ENCODE data around the gene EMC8.
"Not testable (repeated sequence)": the region's sequence is repeated elsewhere in the genome, so short reads cannot be mapped to it uniquely, and the experiment has no call there.

Gene EMC8

DNA sequence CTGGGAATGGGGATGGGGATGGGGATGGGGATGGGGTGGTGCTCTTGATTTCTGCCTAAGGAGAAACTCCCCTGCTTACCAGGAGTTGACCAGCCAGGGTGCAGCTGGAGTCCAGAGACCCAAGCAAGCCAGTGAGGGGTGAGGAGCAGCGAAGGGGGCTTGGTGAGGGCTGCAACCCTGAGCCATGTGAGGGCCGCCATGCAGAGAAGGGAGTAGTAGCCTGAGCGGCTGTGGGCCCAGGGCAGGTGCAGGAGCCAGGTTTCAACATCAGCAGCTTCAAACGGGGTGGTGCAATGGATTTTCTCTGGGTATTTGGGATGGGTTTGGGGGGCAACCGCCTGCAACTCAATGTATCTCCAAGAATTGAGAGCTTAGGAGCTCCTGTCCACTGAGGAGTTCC, 35.4 kb upstream of the EMC8 start:
- DNase-seq: no peak

- no peak for DNase-seq
These were observed 34.0 kb upstream of the EMC8 start for GRCh38 chr16:85833219-85833920.

GRCh38 chr16:85832570-85833218, 33.4 kb upstream of the EMC8 start:
- no peak for DNase-seq

DNA sequence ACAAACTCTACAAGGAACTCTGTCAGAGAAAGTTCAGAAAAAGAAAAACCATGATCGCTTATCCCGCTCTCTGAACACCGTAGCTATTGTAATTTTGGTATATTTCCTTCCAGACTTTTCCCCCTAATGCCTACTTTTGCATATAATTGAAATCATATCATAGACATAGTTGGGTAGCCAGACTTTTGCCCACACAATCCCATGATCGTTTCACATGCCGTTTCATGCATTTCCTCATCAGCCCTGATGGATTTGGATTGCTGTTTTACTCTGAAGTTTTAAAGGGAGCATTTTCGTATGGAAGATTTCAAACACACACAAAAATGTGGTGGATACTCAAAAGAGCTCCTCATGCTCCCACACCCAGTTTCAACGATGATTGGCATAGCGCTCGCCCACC, 31.5 kb upstream of the EMC8 start:
- no peak for DNase-seq

- no peak for DNase-seq
These were observed 30.6 kb upstream of the EMC8 start for GRCh38 chr16:85829751-85830445.

- no peak for DNase-seq
These were observed 29.9 kb upstream of the EMC8 start for GRCh38 chr16:85829171-85829719.

- no peak for DNase-seq
These were observed 28.8 kb upstream of the EMC8 start for GRCh38 chr16:85828166-85828565.

DNA sequence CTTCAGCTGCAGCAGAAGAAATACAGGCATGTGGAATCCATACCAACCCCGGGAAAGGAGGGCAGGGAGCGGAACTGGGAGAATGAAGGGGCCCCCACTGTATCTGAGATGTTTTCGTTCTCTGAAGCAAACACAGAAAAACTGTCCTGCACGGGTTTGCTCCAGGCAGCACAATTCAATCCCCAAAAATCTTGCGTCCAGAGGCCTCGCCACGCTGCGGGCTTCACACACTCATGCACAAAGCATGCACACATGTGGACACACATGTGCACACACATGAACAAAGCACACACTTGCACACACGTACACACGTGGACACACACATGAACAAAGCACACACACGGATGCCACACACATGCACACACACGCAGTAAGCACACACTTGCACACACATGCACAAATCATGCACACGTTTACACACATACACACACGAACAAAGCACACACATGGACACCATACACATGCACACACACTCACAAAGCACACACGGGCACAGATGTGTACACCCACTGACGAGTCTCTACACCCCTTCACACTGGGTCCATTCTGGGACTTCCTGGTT, 27.4 kb upstream of the EMC8 start:
- no peak for DNase-seq

- no peak for DNase-seq
These were observed 26.0 kb upstream of the EMC8 start for GRCh38 chr16:85825326-85825725.

DNA sequence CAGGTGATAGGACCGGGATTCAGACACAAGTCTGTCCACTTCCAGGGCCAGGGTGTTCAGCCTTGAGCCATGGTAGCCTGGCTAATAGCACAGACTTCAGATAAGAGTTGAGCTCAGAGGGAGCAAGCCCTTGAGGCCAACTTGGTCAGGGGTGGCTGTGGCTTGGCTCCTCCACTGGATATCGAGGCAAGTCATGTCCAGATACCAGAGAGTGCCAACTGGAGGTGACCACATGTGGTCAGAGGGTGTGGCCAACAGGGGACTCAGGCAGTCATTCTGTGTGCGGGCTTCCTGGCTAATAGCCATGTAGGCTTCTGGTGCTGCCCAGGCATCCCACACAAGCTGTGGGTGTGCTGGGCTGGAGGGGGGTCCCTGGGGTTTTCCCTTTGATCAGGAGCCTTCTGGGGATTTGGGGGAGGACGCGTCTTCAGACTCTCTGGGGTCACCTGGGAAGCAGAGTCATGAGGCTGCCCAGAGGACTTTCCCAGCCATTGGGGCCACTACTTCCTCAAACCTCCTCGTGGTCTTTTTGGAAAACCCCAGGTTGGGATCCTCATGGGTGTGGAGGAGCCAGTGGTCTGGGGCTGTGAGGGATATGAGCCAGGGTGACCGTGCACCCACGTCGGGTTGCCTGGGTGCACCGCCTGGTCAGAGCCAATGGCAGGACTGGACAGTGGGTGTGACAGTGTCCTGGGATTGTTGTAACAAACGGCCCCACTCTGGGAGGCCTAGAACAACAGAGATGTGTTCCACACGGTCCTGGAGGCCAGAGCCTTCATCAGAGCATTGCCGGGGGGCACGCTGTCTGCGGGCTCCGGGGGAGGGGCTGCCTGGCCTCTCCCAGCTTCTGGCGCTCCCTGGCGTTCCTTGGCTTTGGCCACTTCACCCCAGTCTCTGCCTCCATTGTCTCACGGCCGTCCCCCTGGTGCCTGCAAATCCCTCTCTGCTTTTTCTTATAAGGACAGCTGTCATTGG, 25.1 kb upstream of the EMC8 start:
- DNase-seq: no peak

GRCh38 chr16:85823328-85823920, 24.1 kb upstream of the EMC8 start:
- no peak for DNase-seq

- DNase-seq: no peak
These were observed 22.8 kb upstream of the EMC8 start for GRCh38 chr16:85822145-85822544.

DNA sequence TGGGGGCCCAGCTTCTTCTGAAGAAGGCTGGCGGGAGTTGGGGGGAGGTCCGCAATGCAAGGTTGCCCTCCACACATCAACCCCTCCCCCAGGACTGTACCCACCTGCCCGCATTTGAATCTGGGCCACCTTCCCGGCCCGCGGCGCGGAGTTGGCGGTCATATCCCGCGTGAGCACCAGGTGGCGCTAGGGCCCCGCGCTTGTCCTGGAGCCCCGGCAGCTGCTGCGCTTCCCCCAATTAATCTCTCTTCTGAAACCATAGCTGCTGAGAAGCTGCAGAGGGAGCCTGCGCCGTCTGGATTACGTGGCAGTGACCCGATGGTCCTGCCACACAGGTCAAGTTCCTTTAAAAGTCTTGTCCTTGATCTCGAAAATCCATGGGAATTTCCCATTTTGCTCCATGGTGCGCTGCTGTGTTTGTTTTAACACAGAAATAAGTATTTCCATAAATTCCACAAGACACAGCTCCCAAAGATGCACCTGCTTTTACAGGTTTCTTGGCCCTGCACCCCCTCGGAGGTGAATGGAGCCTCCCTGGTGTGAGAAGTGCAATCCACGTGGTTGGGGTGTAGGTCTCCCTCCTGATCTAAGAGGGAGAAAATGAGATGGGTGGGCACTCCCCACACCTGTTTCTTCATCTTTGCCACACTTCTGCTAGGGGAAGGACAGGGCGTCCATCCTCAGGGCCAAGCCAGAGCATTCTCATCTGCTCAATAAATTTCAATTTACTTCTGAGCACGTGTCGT, 22.2 kb upstream of the EMC8 start:
- DNase-seq: peak; percentile 90

GRCh38 chr16:85820604-85821372, 21.4 kb upstream of the EMC8 start:
- DNase-seq: no peak

DNA sequence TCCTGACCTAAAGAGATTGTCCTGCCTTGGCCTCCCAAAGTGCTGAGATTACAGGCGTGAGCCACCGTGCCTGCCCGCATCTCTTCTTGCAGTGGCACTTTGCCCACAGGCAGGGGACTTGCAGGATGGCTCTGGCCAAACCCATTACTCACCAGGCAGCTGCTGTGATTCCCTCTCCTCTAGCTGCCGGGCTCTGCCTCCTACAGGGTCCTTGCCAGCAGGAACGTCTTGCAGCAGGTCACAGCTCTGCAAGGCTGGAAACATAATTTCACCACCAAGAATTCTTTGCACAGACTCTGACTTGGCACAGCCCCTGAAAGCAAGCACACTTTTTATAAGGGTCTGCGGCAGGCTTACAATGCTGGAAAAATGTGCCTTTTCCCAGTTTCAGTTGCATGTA, 20.4 kb upstream of the EMC8 start:
- peak; percentile 6 for DNase-seq

GRCh38 chr16:85819245-85819644, 19.9 kb upstream of the EMC8 start:
- peak; percentile 93 for DNase-seq

- DNase-seq: not testable (repeated sequence)
These were observed 17.9 kb upstream of the EMC8 start for GRCh38 chr16:85817195-85817594.

DNA sequence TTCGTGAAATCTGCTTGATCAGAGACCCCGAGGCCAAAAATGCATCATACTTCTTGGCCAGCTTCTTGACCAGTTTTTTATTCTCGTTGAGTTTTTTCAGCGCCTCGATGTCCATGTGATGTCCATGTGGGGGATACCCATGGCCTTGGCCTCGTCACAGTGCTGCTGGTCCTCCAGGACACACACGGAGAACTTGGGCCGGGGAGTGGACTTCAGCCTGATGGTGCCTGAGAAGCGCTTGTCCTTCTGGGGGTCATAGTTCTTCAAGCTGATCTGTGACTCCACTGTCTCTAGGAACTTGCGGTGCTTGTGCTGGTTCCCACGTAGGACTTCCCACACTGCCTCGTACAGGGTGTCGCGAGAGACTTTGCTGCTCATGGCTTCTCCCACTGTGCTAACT, 16.8 kb upstream of the EMC8 start:
- DNase-seq: no peak

- DNase-seq: no peak
These were observed 13.7 kb upstream of the EMC8 start for GRCh38 chr16:85812811-85813700.
